IPS DF 19.7 (cell line): ENCODE data around the gene MAGED1.

ENCODE experiments used
- DNase-seq: peaks from one replicate; pipeline ENCODE4 v3.0.0-alpha.2; 2013; ENCODE audit warnings: low read depth, low spot score

The MAGED1 gene

GRCh38 chrX:51892921-51893745 is at the start of gene MAGED1:
Gene MAGED1 (plus strand): TSS chrX:51893623. CDS start chrX:51894305, 682 bp downstream.
- DNase-seq, result peak; percentile 77

GRCh38 chrX:51847463-51847862 is 46.0 kb upstream of the MAGED1 start:
- DNase-seq, result no peak

- DNase-seq, result no peak
Measured at GRCh38 chrX:51851507-51852085, 41.8 kb upstream of the MAGED1 start.

- no peak for DNase-seq
Measured at GRCh38 chrX:51852096-51852495, 41.3 kb upstream of the MAGED1 start.

- DNase-seq, result no peak
Measured at GRCh38 chrX:51852621-51853020, 40.8 kb upstream of the MAGED1 start.

GRCh38 chrX:51853251-51853650 is 40.2 kb upstream of the MAGED1 start:
- no peak for DNase-seq

- no peak for DNase-seq
Measured at GRCh38 chrX:51855698-51856097, 37.7 kb upstream of the MAGED1 start.

- no peak for DNase-seq
Measured at GRCh38 chrX:51857159-51857733, 36.2 kb upstream of the MAGED1 start.

GRCh38 chrX:51860679-51861078 is 32.7 kb upstream of the MAGED1 start:
- peak; percentile 33 for DNase-seq

- DNase-seq, result no peak
Measured at GRCh38 chrX:51862920-51863319, 30.5 kb upstream of the MAGED1 start.

- DNase-seq, result no peak
Measured at GRCh38 chrX:51866210-51866609, 27.2 kb upstream of the MAGED1 start.

GRCh38 chrX:51867626-51868025 is 25.8 kb upstream of the MAGED1 start:
- DNase-seq, result no peak

- no peak for DNase-seq
Measured at GRCh38 chrX:51870354-51870753, 23.1 kb upstream of the MAGED1 start.

- no peak for DNase-seq
Measured at GRCh38 chrX:51874123-51874522, 19.3 kb upstream of the MAGED1 start.

GRCh38 chrX:51876441-51876840 is 17.0 kb upstream of the MAGED1 start:
- DNase-seq, result no peak

GRCh38 chrX:51878056-51878455 is 15.4 kb upstream of the MAGED1 start:
- no peak for DNase-seq

- no peak for DNase-seq
Measured at GRCh38 chrX:51889851-51890250, 3.6 kb upstream of the MAGED1 start.

- no peak for DNase-seq
Measured at GRCh38 chrX:51891245-51891644, 2.2 kb upstream of the MAGED1 start.

- no peak for DNase-seq
Measured at GRCh38 chrX:51891821-51892551, 1.4 kb upstream of the MAGED1 start.

GRCh38 chrX:51893931-51894696 is 691 bp downstream of the MAGED1 start:
- DNase-seq, result no peak

- no peak for DNase-seq
Measured at GRCh38 chrX:51894697-51895336, 1.4 kb downstream of the MAGED1 start.
